Measurements from ENCODE around the gene ATG3. TPM values are rescaled to one million over a fixed set of nuclear protein-coding genes. Genes with fewer than 3 reads are reported as not detected.
"Not testable (repeated sequence)": the region's sequence is repeated elsewhere in the genome, so short reads cannot be mapped to it uniquely, and the experiment has no call there.

The ATG3 gene
- total RNA-seq, 1 donor from 2014 or later, result 52.3 TPM

DNA sequence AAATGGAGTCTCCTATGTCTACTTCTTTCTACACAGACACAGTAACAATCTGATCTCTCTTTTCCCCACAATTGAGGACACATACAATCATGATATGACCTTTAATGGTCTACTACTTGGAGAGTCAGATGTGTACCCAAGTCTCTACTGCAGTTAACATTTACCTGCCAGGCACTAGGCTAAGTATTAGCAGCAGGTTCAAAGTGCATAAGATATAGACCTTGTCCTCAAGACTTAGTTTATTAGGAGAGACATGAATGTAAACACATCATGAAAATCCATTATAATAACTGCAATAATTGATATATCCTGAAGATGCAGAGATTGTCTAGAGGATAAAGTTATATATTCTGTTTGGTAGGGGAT, 3.2 kb upstream of the ATG3 start:
- intact Hi-C loops (cut with DNase I), result no loop called here
- ATAC-seq, result no peak

DNA sequence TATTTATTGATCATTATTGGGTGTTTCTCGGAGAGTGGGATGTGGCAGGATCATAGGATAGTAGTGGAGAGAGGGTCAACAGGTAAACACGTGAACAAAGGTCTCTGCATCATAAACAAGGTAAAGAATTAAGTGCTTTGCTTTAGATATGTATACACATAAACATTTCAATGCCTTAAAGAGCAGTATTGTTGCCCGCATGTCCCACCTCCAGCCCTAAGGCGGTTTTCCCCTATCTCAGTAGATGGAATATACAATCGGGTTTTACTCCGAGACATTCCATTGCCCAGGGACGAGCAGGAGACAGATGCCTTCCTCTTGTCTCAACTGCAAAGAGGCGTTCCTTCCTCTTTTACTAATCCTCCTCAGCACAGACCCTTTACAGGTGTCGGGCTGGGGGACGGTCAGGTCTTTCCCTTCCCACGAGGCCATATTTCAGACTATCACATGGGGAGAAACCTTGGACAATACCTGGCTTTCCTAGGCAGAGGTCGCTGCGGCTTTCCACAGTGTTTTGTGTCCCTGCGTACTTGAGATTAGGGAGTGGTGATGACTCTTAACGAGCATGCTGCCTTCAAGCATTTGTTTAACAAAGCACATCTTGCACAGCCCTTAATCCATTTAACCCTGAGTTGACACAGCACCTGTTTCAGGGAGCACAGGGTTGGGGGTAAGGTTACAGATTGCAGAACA, 2.6 kb upstream of the ATG3 start:
- ATAC-seq; DNase-seq (ENCODE audit: low spot score); intact Hi-C loops (cut with DNase I): not testable (repeated sequence)

More for the DNA sequence above, 3.2 kb upstream of the ATG3 start:
- DNase-seq (ENCODE audit: low spot score), result no peak

DNA sequence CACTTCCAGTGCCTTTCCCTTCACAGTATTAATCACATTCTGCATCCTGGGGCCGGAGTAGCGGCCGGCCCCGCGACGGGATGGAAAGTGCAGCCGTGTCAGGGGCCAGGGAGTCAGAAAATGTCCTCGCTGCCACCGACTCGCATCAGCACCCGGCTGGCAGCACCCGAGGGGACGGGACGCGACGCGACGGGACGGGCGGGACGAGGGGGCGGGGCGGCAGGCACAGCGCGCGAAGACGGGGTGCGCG, 353 bp downstream of the ATG3 start:
- peak; percentile 62 for ATAC-seq
- intact Hi-C loops (cut with DNase I), result no loop called here
- no peak for DNase-seq (ENCODE audit: low spot score)

DNA sequence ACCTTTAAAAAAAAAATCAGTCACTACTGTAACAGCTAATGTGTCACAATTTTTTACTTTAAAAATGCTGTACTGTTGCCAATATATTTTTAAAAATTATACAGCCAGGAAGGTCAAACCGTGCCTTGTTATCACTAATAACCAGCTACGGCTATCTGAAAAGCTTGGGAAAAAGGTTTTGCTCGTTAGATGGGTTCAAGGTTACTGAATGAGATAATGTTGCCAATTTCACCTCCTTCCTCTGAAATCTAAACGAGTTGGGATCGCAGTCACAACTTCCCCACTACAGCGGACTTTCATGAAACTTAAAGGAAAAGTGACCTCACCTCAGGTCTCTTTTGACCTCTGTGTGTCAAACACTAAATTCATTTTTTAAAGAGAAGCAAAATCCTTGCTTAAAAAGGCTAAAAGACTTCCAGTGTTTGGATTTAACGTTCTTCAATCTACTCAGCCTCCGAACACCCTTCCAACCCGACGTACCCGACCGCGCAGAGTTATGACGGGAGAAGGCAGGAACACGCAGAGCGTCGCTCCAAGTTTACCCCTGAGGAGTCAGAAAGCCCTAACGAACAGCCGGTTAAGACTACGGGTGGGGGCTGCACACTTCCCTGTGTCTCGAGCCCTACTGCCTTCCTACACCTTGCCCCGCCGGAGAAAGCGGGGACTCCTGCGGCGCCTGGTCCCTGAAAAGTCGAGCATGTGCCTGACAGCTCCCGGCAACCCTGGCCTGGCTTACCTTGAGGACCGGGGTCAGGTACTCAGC, 860 bp downstream of the ATG3 start:
- DNase-seq (ENCODE audit: low spot score), result peak; percentile 76
- intact Hi-C loops (cut with DNase I), result no loop called here
- ATAC-seq, result no peak

DNA sequence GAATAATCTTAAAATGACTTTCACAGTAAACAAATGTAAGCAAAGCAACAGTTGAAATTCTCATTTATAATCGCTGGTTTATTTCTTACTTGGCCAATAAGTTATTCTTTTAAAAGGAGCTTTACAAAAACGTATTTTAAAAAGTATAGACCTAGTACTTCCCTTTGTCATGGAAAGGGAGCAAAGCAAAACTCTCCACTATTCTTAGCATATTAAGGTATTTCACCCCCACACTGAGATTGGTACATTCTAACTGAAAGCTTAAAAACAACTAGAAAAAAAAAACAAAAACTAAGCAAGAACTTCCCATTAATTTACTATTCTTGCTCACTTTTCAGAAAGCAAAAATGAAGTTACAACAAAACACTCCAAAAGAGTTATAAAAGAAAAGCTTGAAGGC, 1.5 kb downstream of the ATG3 start:
- no peak for DNase-seq (ENCODE audit: low spot score)
- no peak for ATAC-seq
- intact Hi-C loops (cut with DNase I), result no loop called here

DNA sequence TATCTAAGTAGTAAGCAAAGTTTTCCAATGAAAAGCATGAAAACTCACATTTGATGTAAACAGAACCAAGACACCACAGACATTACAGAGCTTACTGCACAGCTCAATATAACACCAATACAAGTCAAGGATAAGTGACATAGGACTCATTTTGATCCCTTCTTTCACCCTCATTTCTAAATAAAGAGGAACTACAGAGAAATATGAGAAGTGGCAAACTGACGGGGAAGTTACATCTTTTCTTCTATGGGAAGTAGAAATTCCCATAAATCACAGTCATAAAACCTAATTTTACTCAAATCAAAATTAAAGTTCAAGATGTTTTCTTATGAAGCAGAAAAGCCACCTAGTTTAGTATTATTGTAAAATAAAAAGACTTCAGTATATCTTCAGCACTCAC, 3.8 kb downstream of the ATG3 start:
- intact Hi-C loops (cut with DNase I), result no loop called here
- DNase-seq (ENCODE audit: low spot score) (no peak), ATAC-seq (no peak)

DNA sequence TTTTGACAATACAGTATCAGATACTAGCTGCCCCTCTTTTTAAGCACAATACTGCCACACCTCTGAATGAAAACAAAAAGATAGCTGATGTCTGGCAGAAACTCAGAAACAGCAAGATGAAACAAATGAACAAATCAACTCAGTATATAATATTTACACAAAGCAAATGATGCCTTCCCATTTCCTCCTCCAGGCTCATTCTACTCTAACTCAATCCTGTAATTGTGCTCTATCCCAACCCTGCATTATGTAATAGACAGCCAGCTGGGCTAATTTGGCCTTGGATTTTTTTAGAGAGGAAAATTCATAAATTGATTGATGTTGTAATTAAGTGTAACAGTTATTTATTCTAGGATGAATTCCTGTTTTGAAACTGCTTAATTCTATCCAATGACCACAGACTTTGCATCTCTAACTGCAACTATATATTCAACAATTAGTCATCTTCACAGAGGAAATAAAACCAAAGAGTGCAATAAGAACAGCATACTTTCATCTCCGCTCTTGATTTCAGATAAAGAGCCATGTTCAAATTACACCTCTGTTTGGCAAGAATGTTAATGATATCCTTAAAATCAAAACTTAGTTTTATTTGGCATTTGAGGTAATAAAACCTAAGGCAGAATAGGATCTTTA, 6.1 kb downstream of the ATG3 start:
- ATAC-seq, result no peak
- intact Hi-C loops (cut with DNase I), result no loop called here
- no peak for DNase-seq (ENCODE audit: low spot score)

DNA sequence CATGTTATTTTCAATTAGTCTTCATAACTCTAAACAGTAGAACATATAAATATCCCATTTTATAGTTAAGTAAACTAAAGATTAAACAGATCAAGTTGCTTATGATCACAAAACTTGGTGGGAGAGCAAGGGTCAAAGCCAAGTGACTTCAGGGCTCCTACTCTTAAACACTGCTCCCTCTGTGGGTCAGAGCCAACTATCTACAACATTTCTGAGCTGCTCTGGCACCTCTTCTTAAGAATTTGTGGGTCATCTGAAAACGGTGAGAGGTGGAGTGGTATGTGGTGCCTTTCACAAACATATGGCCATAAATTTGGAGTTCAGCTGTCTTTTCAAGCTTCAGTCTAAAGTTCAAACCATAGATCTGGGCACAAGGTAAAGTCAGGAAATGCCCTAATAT, 10.9 kb downstream of the ATG3 start:
- ATAC-seq (no peak), DNase-seq (ENCODE audit: low spot score) (no peak)
- intact Hi-C loops (cut with DNase I), result no loop called here

DNA sequence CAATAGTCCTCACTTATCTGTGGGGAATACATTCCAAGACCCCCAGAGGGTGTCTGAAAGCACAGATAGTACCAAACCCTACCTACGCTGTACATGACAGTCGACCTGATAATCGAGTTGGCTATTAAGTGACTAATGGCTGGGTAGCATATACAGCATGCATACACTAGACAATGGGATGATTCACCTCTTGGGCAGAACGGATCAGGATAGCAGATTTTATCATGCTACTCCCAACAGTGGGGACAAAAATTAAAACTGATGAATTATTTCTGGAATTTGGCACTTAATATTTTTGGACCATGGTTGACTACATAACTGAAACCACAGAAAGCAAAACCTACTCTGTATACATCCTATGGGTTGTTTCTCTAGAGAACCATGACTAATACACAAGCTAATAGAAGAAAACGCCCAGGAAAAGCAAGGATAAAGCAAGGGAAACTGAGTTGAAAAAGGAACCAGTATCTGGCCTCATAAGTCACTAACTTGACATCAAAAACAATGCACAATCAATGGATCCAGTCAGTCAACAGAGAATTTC, 15.5 kb downstream of the ATG3 start:
- ATAC-seq (no peak), DNase-seq (ENCODE audit: low spot score) (no peak)
- intact Hi-C loops (cut with DNase I), result no loop called here

DNA sequence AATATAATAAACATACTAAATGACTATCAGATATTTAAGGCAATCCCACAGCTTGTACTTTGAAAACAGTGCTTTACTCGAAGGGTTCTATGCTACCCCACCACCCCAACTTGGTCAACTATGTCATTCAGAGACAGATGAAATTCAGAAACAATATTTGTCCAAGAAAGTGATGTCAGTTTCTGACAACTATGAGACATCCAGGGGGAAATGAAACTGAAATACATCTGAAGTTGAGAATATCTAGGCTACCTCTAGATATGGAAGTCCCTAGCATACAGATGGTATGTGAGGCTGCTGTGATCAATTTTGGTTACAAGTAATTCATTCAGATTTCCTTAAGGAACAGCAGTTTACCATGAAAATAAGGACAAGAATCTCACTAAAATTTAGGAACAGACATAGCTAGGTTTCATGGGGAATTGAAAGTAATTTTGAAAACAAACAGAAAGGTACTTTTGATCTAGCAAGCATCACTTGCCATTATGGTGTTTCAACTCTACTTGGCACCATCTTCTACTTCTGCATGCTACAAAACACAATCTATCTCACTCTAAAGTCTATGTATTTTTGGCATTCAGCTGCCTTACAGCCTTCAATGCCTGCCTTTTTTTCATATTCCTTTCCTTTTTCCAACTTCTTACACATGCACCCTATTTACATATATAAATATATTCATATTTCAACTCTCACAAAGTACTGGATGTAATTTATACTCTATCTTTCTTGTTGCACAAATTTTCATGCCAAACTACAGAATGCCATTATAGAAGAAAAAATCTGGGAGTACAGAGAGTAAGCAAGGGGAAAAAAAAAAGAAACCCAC, 21.7 kb downstream of the ATG3 start:
- intact Hi-C loops (cut with DNase I), result no loop called here
- DNase-seq (ENCODE audit: low spot score) (no peak), ATAC-seq (no peak)

DNA sequence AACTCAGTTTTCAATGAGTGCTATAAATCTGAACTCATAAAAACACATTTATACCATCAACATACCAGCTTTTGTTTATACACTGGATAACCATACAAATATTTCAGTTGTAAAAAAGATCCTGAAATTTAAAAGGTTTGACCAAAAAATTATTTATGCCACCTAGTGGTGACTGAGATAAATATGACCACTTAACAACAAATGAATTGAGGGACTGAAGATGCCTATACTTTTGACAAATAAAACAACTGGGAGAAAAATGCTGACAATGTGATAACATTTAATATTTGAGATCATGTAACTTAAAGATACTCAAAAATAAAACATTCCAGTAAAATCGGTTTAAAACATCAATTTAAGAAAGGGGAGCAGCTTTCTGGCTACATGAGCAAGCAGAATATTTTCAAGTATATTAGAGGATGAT, 30.4 kb downstream of the ATG3 start:
- DNase-seq (ENCODE audit: low spot score), result no peak
- ATAC-seq, result peak; percentile 49
- intact Hi-C loops (cut with DNase I), result no loop called here

DNA sequence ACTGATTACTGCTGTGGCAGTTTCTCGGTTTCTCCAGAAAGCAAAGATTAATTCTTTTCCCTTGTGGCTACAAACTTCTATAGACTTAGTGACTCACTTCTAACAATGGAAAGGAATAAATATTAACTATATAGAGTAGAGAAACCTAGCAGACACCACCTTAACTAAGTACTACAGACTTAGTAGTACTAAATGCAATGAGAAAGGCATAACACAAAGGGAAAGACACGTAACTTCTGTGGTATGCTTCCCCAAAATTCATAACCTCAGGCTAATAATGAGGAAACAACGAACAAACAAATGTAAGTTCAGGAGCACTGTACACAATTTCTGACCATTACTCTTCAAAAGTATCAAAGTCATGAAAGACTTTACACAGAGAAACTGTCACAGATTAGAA, 31.2 kb downstream of the ATG3 start:
- intact Hi-C loops (cut with DNase I), result no loop called here
- ATAC-seq, result no peak
- no peak for DNase-seq (ENCODE audit: low spot score)

DNA sequence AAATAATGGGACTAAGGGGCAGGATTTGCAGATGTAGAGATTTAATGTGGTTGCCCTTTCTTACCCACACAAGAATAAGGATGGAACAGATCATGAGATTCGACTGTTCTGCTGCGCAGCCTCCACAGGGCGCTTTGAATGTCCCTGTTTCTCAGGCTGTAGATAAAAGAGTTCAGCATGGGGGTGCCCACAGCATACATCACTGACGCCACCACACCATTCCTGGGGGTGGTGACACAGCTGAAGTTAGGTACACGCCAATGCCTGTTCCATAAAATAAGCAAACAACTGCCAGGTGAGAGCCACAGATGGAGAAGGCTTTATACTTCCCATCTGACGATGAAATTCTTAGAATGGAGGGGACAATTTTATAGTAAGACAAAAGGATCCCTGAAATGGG, 37.6 kb downstream of the ATG3 start:
- ATAC-seq; DNase-seq (ENCODE audit: low spot score): not testable (repeated sequence)
- intact Hi-C loops (cut with DNase I), result loop anchor here (5.0 to 10.0 kb wide), 2 partner anchors 199 to 232 kb away; partner anchors contain the start of gene SLC9C1

DNA sequence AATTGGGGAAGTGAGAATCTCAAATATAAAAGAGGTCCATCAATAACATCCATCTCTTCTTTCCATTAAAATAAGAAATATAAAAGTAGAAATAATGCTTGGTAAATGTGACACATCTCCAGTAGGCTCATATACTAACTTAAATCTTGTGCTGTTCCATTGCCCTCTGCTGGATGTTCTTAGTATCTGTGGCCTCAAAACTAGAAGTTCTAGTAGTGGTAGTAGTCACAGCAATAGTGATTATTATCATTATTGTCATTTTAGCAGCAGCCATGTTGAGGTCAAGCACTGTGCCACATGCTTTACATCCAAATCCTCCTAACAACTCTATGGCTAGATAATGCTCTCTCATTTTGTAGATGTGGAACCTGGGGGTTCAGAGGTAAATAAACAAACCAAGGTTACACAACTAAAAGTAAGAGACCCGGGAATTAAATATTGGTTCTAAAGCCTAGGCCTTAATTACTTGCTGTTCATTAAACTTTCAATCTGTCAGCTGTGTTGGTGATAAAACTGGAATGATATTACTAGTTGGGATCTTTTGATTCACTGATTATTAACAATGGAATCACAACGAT, 42.2 kb downstream of the ATG3 start:
- ATAC-seq (peak; percentile 85), DNase-seq (ENCODE audit: low spot score) (no peak)
- intact Hi-C loops (cut with DNase I), result loop anchor here (5.0 to 10.0 kb wide), 2 partner anchors 195 to 227 kb away; partner anchors contain the start of gene SLC9C1

DNA sequence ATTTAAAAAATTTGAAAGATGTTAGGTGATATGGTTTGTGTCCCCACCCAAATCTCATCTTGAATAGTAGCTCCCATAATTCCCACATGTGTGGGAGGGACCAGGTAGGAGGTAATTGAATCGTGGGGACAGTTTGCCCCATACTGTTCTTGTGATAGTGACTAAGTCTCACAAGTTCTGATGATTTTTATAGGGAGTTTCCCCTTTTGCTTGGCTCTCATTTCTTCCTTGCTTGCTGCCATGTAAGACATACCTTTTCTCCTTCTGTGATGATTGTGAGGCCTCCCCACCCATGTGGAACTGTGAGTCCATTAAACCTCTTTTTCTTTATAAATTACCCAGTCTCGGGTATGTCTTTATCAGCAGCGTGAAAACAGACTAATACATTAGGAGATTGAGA, 42.8 kb downstream of the ATG3 start:
- intact Hi-C loops (cut with DNase I), result not testable (repeated sequence)

DNA sequence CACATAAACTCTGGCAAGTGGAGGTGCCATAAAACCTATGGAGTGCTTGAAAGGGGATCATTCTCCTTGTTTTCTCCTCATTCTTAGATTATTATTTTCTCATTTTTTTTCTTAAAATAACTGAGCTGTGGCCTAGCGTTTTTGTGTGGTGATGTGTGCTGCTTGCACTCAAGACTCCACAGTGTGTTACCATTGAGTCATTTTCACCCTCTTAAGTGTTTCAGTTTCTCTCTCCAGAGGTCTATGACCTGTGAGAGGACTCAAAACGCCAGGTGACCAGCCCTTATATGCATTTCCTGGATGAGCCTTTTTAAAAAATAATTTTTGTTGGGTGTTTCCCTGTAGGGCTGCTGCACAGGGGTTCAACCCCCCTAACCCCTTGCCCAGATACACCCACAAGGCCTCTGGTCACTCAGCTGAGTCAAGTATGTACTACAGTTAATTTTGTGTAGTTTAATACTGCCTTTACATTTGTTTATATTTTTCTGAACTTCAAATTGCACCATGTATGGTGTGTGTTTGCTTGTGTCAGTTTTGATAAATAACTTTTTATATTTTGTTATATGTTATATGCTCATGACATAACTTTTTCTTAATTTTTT, 47.1 kb downstream of the ATG3 start:
- ATAC-seq, result no peak
- intact Hi-C loops (cut with DNase I), result no loop called here
- DNase-seq (ENCODE audit: low spot score), result no peak

More for the DNA sequence above, 42.8 kb downstream of the ATG3 start:
- not testable (repeated sequence) for ATAC-seq; DNase-seq (ENCODE audit: low spot score)

DNA sequence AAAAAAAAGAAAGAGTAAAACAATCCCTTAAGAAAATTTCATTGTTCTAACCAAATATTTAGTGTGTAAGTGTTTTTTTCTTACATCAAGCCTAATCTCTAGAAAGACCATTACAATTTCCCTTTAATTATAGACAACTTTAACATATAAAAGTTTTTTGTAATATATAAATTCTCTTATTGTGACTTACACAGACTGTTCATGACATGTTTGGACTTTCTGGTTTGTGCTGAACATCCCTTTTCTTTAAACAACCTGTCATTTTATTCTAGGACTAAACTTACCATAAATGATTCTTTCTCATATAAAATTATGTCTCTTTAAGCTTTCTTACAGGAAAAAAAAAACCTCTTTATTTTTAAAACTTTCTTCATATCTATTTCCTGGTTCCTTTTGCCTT, 49.4 kb downstream of the ATG3 start:
- DNase-seq (ENCODE audit: low spot score) (no peak), ATAC-seq (no peak)
- intact Hi-C loops (cut with DNase I), result no loop called here

DNA sequence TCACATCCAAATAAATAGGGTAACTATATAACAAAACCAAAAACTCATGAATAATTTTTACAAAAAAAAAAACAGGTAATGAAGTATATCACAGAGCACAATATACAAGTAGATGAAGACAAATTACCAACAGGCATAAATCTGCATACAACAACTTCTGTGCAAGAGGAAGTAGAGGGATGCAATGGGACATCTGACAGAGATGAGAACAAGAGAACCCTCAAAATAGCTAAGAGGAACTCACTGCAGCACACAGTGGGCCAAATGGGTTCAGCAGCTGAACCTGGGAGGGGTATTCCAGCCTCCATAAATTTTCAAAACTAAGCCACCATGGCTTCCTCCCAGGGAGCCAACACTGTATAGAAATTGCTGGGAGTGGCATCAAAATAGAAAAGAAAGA, 52.9 kb downstream of the ATG3 start:
- ATAC-seq (no peak), DNase-seq (ENCODE audit: low spot score) (no peak)
- intact Hi-C loops (cut with DNase I), result no loop called here

DNA sequence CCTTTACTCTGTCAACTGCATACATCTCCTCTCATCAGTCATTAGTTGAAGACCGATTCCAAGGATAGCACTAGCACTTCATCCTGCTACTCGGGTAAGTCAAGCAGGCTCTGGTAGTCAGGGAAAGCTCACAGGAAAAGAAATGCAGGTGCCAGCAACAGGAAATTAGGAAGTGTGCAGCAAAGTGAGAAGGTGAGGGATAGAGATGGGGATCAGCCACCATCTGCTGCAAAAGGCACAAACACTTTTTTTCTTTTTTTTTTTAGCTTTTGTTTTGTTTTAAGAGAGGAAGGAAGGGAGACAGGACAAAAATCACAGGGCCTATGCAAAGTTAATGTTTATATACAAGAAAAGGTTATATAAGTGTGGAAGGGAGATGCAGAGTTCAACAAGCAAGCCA, 53.5 kb downstream of the ATG3 start:
- intact Hi-C loops (cut with DNase I), result no loop called here
- DNase-seq (ENCODE audit: low spot score) (no peak), ATAC-seq (no peak)

Measured in sciatic nerve (tissue), 2 donors.